Right lobe of liver (tissue), 4 donors: ENCODE data around the gene CLMN.

ENCODE experiments used
- POLR2A ChIP-seq: fragments of 450-650 bp; IDR thresholded peaks from one replicate; pipeline ENCODE4 v1.6.1; 2017; ENCODE audit warnings: antibody characterized with exemption, mild to moderate bottlenecking
- TF ChIP-seq, protein P1 (sequence below), 4 donors: fragments of 200-600 bp in 3 of 4; fragments of 450-650 bp in 1 of 4; IDR thresholded peaks; one replicate each; pipeline versions ENCODE4 v1.5.1 to v1.8.0; 2016 to 2022; ENCODE audit warnings: antibody characterized with exemption in 4 of 4, mild to moderate bottlenecking in 2 of 4
- donor health status: DM: no; HTN: no; CAD: no.
- donor health status: DM: no; HTN: no; CAD: no.
- donor health status: DM: no; HTN: yes; CAD: no.

- TF ChIP-seq, protein P1, sequence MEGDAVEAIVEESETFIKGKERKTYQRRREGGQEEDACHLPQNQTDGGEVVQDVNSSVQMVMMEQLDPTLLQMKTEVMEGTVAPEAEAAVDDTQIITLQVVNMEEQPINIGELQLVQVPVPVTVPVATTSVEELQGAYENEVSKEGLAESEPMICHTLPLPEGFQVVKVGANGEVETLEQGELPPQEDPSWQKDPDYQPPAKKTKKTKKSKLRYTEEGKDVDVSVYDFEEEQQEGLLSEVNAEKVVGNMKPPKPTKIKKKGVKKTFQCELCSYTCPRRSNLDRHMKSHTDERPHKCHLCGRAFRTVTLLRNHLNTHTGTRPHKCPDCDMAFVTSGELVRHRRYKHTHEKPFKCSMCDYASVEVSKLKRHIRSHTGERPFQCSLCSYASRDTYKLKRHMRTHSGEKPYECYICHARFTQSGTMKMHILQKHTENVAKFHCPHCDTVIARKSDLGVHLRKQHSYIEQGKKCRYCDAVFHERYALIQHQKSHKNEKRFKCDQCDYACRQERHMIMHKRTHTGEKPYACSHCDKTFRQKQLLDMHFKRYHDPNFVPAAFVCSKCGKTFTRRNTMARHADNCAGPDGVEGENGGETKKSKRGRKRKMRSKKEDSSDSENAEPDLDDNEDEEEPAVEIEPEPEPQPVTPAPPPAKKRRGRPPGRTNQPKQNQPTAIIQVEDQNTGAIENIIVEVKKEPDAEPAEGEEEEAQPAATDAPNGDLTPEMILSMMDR (IDR thresholded peaks at IDR 0.05): no peak
- no peak for TF ChIP-seq POLR2A
Observed at GRCh38 chr14:95285566-95285965, 34.1 kb downstream of the CLMN start.
